H1 (cell line): ENCODE data around the gene HNF1A.

Experiments used
- CHD2 ChIP-seq: IDR thresholded peaks from 2 replicates; pipeline ENCODE4 v1.6.1; 2012; ENCODE audit warnings: low read length, improper control_type of control experiment
- JUN ChIP-seq: IDR thresholded peaks from 2 replicates; pipeline ENCODE4 v1.6.1; 2011; ENCODE audit warnings: low read depth, mild to moderate bottlenecking, improper control_type of control experiment, low read length
- SIN3A ChIP-seq, 2 experiments: IDR thresholded peaks in 1 of 2; conservative IDR thresholded peaks in 1 of 2; 2 replicates each; pipeline ENCODE4 v1.6.1; 2011 to 2012; ENCODE audit warnings: low read length in 2 of 2, improper control_type of control experiment in 1 of 2, low read depth in 1 of 2, mild to moderate bottlenecking in 1 of 2
- TCF12 ChIP-seq: IDR thresholded peaks from 2 replicates; pipeline ENCODE4 v1.6.1; 2011; ENCODE audit warnings: low read depth, mild to moderate bottlenecking, low read length
- TF ChIP-seq, protein P1 (sequence below), 3 experiments: IDR thresholded peaks; 1 replicate in 2 of 3; 2 replicates in 1 of 3; pipeline versions ENCODE4 v1.5.1 to v1.6.1; 2011; ENCODE audit warnings: low read length in 3 of 3, mild to moderate bottlenecking in 3 of 3, inconsistent platforms in 2 of 3, low read depth in 1 of 3, moderate library complexity in 1 of 3; ENCODE audit not compliant: insufficient read depth in 1 of 3; ENCODE audit errors: control extremely low read depth in 1 of 3
- TF ChIP-seq, protein P2 (sequence below): IDR thresholded peaks from 2 replicates; pipeline ENCODE4 v1.6.1; 2011; ENCODE audit warnings: low read depth, mild to moderate bottlenecking, low read length; ENCODE audit not compliant: insufficient read depth

DNA sequence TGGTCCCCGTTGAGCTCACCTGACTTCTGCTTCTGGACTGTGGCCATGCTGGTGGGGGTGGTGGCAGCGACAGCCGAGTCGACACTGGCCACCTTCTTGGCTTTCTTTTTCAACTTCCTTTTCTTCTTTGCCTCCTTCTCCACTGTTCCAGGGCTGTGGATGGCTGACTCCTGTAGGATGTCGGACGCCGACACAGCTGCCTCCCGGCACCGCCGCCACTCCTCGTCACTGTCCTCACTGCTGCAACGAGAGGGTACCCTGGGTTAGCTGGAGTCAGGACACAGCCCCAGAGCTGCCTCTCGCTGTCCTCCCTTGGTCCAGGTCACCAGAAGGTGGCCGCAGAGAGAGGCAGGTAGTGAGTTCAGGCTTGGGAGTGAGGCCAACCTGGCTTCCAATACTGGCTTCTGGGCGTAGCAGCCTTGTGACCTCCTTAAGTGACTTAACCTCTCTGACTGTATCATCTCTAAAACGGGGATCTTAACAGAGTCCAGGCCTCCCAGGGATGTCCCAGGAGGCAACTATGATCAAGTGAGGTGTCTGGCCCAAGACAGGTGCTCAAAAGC is 26.0 kb downstream of the HNF1A start:
- TF ChIP-seq, protein P1, sequence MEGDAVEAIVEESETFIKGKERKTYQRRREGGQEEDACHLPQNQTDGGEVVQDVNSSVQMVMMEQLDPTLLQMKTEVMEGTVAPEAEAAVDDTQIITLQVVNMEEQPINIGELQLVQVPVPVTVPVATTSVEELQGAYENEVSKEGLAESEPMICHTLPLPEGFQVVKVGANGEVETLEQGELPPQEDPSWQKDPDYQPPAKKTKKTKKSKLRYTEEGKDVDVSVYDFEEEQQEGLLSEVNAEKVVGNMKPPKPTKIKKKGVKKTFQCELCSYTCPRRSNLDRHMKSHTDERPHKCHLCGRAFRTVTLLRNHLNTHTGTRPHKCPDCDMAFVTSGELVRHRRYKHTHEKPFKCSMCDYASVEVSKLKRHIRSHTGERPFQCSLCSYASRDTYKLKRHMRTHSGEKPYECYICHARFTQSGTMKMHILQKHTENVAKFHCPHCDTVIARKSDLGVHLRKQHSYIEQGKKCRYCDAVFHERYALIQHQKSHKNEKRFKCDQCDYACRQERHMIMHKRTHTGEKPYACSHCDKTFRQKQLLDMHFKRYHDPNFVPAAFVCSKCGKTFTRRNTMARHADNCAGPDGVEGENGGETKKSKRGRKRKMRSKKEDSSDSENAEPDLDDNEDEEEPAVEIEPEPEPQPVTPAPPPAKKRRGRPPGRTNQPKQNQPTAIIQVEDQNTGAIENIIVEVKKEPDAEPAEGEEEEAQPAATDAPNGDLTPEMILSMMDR (IDR thresholded peaks at IDR 0.05; ENCODE audit: control extremely low read depth in 1 of 3, insufficient read depth in 1 of 3, low read depth in 1 of 3, low read length in 3 of 3) = no peak
- TF ChIP-seq TCF12 (no peak), JUN (no peak), CHD2 (no peak), SIN3A (conservative IDR thresholded peaks at IDR 0.05 in 1 of 2, IDR thresholded peaks at IDR 0.05 in 1 of 2; ENCODE audit: low read depth in 1 of 2, low read length in 2 of 2) (no peak)
- TF ChIP-seq, protein P2, sequence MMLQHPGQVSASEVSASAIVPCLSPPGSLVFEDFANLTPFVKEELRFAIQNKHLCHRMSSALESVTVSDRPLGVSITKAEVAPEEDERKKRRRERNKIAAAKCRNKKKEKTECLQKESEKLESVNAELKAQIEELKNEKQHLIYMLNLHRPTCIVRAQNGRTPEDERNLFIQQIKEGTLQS = no peak
